HepG2 (cell line): Measurements from ENCODE around the gene CTU2. TPM values are rescaled to one million over a fixed set of nuclear protein-coding genes. Genes with fewer than 3 reads are reported as not detected.

ENCODE experiments used
- ARNTL ChIP-seq: sonication (generic); formaldehyde crosslinking; IDR thresholded peaks from 2 replicates; pipeline ENCODE4 v1.4.0; 2020; ENCODE audit warnings: mild to moderate bottlenecking, missing genetic modification reagents
- ETV6 ChIP-seq: sonication (generic); formaldehyde crosslinking; conservative IDR thresholded peaks from 2 replicates; pipeline ENCODE4 v1.4.0; 2020; ENCODE audit warnings: missing genetic modification reagents
- FOXA3 ChIP-seq: IDR thresholded peaks from 2 replicates; pipeline ENCODE4 v1.6.1; 2016; ENCODE audit warnings: missing genetic modification reagents, missing compliant biosample characterization
- GZF1 ChIP-seq: sonication (generic); formaldehyde crosslinking; IDR thresholded peaks from 2 replicates; pipeline ENCODE4 v1.5.1; 2020; ENCODE audit warnings: mild to moderate bottlenecking, missing genetic modification reagents
- MEIS1 ChIP-seq: sonication (generic); formaldehyde crosslinking; IDR thresholded peaks from 2 replicates; pipeline ENCODE4 v1.9.0; 2021; ENCODE audit warnings: mild to moderate bottlenecking, missing genetic modification reagents, moderate library complexity, borderline replicate concordance
- MIXL1 ChIP-seq: IDR thresholded peaks from 2 replicates; pipeline ENCODE4 v1.6.1; 2016
- NR2F1 ChIP-seq, 2 experiments: fragments of 450-650 bp in 1 of 2; formaldehyde crosslinking in 1 of 2; IDR thresholded peaks; 2 replicates each; pipeline versions ENCODE4 v1.5.0 to v1.6.1; 2016 to 2020; ENCODE audit warnings: mild to moderate bottlenecking in 1 of 2, missing compliant biosample characterization in 1 of 2, missing genetic modification reagents in 1 of 2, moderate library complexity in 1 of 2
- NR2F6 ChIP-seq, 2 experiments: IDR thresholded peaks; 2 replicates each; pipeline ENCODE4 v1.6.1; 2016; ENCODE audit warnings: antibody characterized with exemption in 1 of 2, mild to moderate bottlenecking in 1 of 2
- RAD51 ChIP-seq: fragments of 450-650 bp; IDR thresholded peaks from 2 replicates; pipeline ENCODE4 v1.6.1; 2016; ENCODE audit warnings: borderline replicate concordance
- SMAD1 ChIP-seq: sonication (generic); formaldehyde crosslinking; IDR thresholded peaks from 2 replicates; pipeline ENCODE4 v1.4.0; 2020; ENCODE audit warnings: missing genetic modification reagents, low read depth, mild to moderate bottlenecking, borderline replicate concordance
- SPEN ChIP-seq: sonication (generic); formaldehyde crosslinking; IDR thresholded peaks from 2 replicates; pipeline ENCODE4 v1.5.1; 2020; ENCODE audit warnings: low read depth, mild to moderate bottlenecking, missing genetic modification reagents
- TFAP4 ChIP-seq: sonication (generic); IDR thresholded peaks from 2 replicates; pipeline ENCODE4 v1.6.1; 2016; ENCODE audit warnings: low read depth, borderline replicate concordance
- ZBTB20 ChIP-seq: sonication (generic); formaldehyde crosslinking; IDR thresholded peaks from 2 replicates; pipeline ENCODE4 v1.8.1; 2023; ENCODE audit warnings: missing genetic modification reagents, low read depth, mild to moderate bottlenecking, borderline replicate concordance
- ZIK1 ChIP-seq: sonication (generic); formaldehyde crosslinking; IDR thresholded peaks from 2 replicates; pipeline ENCODE4 v1.5.0; 2020; ENCODE audit warnings: mild to moderate bottlenecking, low read depth, missing genetic modification reagents, borderline replicate concordance
- ZNF280D ChIP-seq: sonication (generic); formaldehyde crosslinking; IDR thresholded peaks from 2 replicates; pipeline ENCODE4 v1.5.1; 2020; ENCODE audit warnings: mild to moderate bottlenecking, missing genetic modification reagents
- ZNF451 ChIP-seq: sonication (generic); formaldehyde crosslinking; IDR thresholded peaks from 2 replicates; pipeline ENCODE4 v1.5.0; 2020; ENCODE audit warnings: mild to moderate bottlenecking, missing genetic modification reagents
- polyA plus RNA-seq, 8 experiments: library from polyadenylated mRNA; depleted of rRNA in 3 of 8; stranded (reverse) in 7 of 8; unstranded in 1 of 8; fragments of >200 nt; fragmentation: Illumina TruSeq in 4 of 8; extraction: Trizol in 4 of 8; gene quantifications; 2 replicates each; pipeline versions ENCODE4 v1.2.1 to v1.2.3, GENCODE V29; 2011 to 2016; ENCODE audit warnings: low read depth in 4 of 8, missing spikeins in 1 of 8, mixed read lengths in 1 of 8; ENCODE audit not compliant: insufficient read depth in 1 of 8
- total RNA-seq, 5 experiments: library from RNA; depleted of rRNA; stranded (reverse); fragments of >200 nt; fragmentation: Illumina TruSeq; extraction: Trizol; gene quantifications; 2 replicates each; pipeline ENCODE4 v1.2.3, GENCODE V29; 2016; ENCODE audit warnings: low read depth in 1 of 5
- TF ChIP-seq, protein P1 (sequence below): sonication (generic); formaldehyde crosslinking; IDR thresholded peaks from 2 replicates; pipeline ENCODE4 v1.4.0; 2020; ENCODE audit warnings: mild to moderate bottlenecking, missing genetic modification reagents
- TF ChIP-seq, protein P2 (sequence below): sonication (generic); formaldehyde crosslinking; IDR thresholded peaks from 2 replicates; pipeline ENCODE4 v1.5.0; 2020; ENCODE audit warnings: mild to moderate bottlenecking, missing genetic modification reagents, moderate library complexity
- TF ChIP-seq, protein P3 (sequence below): fragments of 450-650 bp; IDR thresholded peaks from 2 replicates; pipeline ENCODE4 v1.6.1; 2017

The CTU2 gene
- total and polyA plus RNA-seq, 2 of the 13 experiments (the other 11 are each of a cell fraction or from before 2014, with no cell fraction given) = 13.3 to 21.9 TPM

- TF ChIP-seq NR2F1 (CRISPR knock-in tag; IDR thresholded peaks at IDR 0.05) (peak in 1 of 2 experiments; percentile 68; a peak in 1 of 4 replicates), MIXL1 (no peak), ZIK1 (0 out of 2 replicates have a peak, but pooled peaks have one; percentile 56), SPEN (CRISPR knock-in tag) (peak; percentile 36; the same call in 1 of the 2 replicates), ARNTL (peak; percentile 37), TFAP4 (peak; percentile 37; the same call in 1 of the 2 replicates), FOXA3 (CRISPR knock-in tag) (no peak), ZNF280D (0 out of 2 replicates have a peak, but pooled peaks have one; percentile 12), SMAD1 (CRISPR knock-in tag) (no peak), GZF1 (CRISPR knock-in tag) (0 out of 2 replicates have a peak, but pooled peaks have one; percentile 52), RAD51 (no peak), NR2F6 (IDR thresholded peaks at IDR 0.05) (peak; percentile 75), NR2F6 (CRISPR knock-in tag; IDR thresholded peaks at IDR 0.05) (peak; percentile 65), ETV6 (CRISPR knock-in tag) (no peak), MEIS1 (CRISPR knock-in tag) (0 out of 2 replicates have a peak, but pooled peaks have one; percentile 16), ZNF451 (CRISPR knock-in tag) (0 out of 2 replicates have a peak, but pooled peaks have one; percentile 23), ZBTB20 (CRISPR knock-in tag) (0 out of 2 replicates have a peak, but pooled peaks have one; percentile 45)
- TF ChIP-seq, protein P1, sequence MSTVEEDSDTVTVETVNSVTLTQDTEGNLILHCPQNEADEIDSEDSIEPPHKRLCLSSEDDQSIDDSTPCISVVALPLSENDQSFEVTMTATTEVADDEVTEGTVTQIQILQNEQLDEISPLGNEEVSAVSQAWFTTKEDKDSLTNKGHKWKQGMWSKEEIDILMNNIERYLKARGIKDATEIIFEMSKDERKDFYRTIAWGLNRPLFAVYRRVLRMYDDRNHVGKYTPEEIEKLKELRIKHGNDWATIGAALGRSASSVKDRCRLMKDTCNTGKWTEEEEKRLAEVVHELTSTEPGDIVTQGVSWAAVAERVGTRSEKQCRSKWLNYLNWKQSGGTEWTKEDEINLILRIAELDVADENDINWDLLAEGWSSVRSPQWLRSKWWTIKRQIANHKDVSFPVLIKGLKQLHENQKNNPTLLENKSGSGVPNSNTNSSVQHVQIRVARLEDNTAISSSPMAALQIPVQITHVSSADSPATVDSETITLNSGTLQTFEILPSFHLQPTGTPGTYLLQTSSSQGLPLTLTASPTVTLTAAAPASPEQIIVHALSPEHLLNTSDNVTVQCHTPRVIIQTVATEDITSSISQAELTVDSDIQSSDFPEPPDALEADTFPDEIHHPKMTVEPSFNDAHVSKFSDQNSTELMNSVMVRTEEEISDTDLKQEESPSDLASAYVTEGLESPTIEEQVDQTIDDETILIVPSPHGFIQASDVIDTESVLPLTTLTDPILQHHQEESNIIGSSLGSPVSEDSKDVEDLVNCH (CRISPR knock-in tag) = no peak
- TF ChIP-seq, protein P2, sequence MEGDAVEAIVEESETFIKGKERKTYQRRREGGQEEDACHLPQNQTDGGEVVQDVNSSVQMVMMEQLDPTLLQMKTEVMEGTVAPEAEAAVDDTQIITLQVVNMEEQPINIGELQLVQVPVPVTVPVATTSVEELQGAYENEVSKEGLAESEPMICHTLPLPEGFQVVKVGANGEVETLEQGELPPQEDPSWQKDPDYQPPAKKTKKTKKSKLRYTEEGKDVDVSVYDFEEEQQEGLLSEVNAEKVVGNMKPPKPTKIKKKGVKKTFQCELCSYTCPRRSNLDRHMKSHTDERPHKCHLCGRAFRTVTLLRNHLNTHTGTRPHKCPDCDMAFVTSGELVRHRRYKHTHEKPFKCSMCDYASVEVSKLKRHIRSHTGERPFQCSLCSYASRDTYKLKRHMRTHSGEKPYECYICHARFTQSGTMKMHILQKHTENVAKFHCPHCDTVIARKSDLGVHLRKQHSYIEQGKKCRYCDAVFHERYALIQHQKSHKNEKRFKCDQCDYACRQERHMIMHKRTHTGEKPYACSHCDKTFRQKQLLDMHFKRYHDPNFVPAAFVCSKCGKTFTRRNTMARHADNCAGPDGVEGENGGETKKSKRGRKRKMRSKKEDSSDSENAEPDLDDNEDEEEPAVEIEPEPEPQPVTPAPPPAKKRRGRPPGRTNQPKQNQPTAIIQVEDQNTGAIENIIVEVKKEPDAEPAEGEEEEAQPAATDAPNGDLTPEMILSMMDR (CRISPR knock-in tag) = peak; percentile 37
- TF ChIP-seq, protein P3, sequence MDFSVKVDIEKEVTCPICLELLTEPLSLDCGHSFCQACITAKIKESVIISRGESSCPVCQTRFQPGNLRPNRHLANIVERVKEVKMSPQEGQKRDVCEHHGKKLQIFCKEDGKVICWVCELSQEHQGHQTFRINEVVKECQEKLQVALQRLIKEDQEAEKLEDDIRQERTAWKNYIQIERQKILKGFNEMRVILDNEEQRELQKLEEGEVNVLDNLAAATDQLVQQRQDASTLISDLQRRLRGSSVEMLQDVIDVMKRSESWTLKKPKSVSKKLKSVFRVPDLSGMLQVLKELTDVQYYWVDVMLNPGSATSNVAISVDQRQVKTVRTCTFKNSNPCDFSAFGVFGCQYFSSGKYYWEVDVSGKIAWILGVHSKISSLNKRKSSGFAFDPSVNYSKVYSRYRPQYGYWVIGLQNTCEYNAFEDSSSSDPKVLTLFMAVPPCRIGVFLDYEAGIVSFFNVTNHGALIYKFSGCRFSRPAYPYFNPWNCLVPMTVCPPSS = no peak
Measured at GRCh38 chr16:88687254-88687576, 19.1 kb upstream of the CTU2 start (continued).
